Urothelium cell line (cell line): Measurements from ENCODE around the gene ZBTB20.

Experiments used
- DNase-seq: peaks from one replicate; pipeline ENCODE4 v3.0.0; 2011; ENCODE audit warnings: low spot score, mixed read lengths
- FAIRE-seq: peaks from 2 replicates; lab custom pipeline; 2011; peaks lifted over from hg19 to GRCh38; lab: Jason Lieb, UNC

Gene ZBTB20

DNA sequence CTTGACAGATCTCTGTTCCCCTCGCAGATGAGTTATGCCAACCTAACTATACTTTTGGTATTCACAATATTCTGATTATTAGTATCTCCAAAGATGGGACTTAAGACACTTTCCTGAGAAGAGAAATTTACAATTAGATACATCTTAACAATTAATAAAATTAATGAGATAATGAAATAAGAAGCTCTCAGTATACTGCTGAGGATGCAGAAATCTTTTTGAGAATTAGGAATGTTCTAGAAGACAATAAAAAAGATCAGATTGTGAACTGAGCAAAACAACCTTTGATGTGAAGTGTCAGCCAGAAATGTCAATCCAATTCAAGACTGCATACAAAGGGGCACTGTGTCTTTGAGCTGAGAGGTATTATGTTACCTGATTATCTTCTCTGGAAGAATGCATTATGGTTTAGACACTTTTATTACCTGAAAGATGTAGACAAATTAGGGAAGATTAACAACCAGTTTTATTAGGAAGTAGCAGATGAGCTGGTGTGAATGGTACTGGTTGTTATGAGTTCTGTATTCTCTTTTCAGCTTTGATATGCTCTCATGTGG is 590.4 kb downstream of the ZBTB20 start:
- DNase-seq = no peak
- FAIRE-seq = peak; percentile 78

DNA sequence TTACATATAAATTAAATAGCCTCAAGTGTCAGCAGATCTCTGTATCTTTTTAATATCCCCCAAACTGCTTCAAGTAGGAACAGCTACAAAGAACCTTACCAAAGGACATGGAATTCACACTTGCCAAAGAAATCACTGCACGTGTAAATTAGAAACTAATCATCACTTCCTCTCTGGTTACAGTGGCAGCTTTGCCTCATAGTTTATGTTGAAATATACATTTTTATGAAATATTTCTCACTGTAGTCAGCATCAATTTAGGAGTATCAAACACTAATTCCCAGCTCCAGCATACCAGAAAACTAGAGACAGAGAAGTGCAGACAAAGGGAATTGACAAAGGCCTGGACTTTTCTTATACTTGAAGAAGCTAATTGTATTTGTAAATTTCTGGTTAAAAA is 592.4 kb downstream of the ZBTB20 start:
- DNase-seq (no peak), FAIRE-seq (no peak)

DNA sequence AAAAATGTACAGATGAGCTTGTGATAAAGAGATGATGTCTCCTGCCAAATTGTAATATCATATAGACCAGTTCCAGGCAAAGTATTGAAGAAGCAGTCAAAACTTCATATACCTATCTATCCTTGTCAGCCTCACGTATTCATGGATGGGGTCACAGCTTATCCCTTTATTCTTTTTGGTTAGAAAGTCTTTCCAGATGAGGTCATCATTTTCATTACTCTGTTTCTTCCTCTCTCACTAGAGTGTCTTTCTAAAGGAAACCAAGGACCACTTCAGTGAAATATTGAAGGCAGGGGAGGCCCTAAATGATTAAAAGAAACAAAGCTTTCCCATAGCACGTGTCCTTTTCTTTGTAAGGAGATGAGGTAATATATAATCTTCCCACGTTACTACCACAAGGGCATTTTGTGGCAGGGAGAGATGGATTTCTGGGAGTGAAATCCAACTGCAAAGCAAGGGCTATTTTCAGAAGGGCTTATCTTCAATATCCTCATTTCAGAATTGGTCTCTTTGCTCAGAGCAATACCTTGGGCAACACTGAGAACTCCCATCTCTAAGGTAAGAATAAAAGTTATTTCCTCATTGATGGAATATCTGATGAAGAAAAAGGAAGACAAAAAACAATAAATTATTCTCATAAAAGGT is 593.0 kb downstream of the ZBTB20 start:
- FAIRE-seq = no peak
- no peak for DNase-seq

DNA sequence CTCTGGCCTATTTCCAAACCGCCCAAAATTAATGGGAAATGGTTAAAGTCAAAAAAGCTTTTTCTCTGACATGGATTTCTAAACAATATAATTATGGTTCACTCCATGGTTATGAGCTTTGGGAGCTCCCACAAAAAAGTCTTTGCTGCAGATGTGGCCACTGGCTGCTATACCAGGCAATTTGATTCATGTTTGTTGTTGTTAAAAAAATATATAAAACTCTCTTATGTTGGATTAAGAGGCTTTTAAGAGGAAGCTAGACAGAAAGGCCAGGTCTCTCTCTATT is 594.6 kb downstream of the ZBTB20 start:
- FAIRE-seq = no peak
- no peak for DNase-seq

DNA sequence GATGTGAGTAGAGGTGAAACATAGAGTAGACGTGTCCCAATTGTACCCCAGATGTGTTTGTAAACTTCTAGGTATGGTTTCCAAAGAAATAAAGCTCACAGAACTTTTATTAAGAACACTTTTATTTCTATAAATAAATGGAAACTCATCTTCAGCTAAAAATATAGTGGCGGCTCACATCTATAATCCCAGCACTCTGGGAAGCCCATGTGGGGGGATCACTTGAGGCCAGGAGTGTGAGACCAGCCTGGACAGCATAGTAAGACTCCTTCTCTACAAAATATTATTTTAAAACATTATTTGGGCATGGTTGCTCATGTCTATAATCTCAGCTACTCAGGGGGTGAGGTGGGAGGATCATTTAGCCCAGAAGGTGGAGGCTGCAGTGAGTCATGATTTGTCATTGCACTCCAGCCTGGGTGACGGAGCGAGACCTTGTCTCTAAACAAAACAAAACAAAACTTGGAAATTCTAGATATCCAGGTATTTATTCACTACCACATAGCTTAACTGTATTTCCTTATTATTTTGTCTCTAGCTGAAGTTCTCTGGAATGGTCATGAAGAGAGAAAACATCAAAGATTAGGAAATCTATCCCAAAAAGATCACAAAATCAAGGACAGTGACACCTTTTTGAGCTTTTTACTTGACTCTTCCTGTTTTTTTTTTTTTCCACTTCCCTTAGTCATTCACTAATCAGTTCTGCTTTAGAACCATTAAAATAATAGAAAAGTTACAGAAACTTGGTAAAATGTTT is 595.1 kb downstream of the ZBTB20 start:
- FAIRE-seq = peak; percentile 68
- DNase-seq = peak; percentile 25

DNA sequence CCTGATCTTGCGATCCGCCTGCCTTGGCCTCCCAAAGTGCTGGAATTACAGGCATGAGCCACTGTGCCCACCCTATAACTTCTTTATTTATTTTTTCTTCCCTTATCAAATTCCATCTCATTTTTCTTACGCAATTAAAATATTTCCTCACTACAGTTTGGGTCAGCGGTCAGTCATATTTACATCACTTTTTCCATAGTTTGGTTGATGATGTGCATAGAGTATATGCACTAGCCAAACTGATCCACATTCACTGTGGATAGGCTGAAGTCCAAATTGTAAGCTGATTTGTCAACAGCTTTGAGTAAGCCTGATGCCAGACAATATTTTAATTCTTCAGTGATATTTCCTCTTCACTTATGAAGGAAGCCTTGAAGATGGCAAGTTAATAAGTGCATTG is 596.9 kb downstream of the ZBTB20 start:
- DNase-seq = no peak
- no peak for FAIRE-seq

DNA sequence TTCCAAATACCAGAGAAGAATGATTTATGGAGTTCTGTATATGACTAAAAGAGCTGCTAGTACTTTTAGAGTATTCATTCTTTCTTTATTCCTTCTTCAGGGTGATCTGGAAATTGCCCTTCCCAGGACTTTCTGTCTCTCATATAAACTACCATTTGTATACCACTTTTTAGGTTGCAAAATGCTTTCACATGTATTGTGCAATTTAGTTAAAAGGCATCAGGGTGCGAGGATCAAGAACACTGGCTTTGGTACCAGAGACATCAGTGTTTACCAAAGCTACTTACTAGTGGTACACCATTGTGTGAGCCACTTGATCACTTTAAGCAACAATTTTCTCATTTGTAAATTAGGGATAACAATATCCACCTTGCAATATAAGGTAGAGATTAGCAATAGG is 601.9 kb downstream of the ZBTB20 start:
- FAIRE-seq (no peak), DNase-seq (no peak)

DNA sequence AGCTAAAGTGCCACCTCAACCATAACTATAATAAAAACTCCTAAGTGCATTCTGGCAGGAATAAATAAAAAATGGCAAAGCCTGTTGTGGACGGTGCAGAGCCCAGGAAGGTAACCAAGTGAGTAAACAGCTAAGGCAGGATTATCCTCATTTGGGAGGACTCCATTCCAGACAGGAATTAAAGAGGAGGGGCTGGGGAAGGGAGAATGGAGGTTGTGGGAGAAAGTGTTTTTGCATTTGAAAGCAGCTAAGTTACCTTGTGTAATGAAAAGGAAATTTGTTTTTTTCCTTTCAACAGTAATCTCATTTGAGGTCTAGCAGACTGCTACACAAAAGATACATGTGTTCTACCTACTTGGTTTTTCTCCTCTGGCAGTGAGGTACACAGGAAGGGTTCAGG is 604.7 kb downstream of the ZBTB20 start:
- DNase-seq (no peak), FAIRE-seq (no peak)

DNA sequence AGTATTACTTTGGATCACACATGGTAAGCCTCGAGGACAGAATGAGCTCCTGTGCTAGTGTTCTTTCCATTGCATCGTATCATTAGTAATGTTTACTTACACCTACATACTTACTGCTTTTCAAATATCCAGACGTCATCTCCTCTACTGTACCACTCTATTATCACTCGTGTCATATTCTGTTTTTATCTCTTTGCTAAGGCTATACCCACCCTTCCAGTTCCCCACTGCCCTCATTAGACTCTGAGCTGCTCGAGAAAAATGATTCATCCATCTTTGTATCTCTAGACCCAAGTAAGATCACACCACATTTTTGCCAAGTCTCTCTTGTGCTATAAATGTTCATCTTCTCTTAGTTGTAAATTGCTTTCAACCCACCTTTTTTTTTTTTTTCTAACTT is 607.6 kb downstream of the ZBTB20 start:
- DNase-seq = no peak
- no peak for FAIRE-seq

DNA sequence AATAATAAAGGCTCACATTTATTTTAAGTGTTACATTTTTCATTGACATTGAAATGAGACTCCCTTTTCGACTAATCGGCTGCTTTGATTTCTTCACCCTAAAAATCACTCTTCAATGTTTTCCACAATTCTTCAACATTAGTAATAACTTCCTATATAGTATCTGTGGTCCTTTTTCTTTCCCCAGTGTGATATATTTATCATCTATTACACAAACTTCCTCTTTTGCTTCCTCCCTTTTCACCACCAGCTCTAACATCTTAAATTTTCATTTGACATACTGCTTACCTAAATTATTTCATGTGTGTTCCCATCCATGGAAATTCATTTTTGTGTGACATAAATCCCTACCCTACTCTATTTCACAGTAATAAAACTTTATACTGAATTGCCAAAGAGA is 608.9 kb downstream of the ZBTB20 start:
- DNase-seq (no peak), FAIRE-seq (no peak)

DNA sequence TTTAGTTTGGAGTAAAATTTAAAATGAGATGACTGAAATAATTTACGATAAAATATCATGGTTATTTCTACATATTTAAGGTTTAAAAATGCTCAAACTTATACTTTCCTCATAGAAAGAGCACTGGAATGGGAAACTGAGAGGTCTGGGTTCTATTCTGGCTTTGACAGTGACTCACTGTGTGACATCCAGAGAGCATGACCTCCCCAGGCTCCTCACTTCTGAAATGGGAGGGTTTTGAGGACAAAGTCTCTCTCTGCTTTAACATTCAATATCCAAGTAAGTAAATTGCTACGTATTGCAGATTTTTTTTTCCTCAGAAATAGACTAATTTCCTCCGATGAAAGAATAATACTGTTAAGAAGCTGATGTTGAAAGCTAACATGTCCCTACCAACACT is 618.6 kb downstream of the ZBTB20 start:
- DNase-seq (no peak), FAIRE-seq (no peak)

DNA sequence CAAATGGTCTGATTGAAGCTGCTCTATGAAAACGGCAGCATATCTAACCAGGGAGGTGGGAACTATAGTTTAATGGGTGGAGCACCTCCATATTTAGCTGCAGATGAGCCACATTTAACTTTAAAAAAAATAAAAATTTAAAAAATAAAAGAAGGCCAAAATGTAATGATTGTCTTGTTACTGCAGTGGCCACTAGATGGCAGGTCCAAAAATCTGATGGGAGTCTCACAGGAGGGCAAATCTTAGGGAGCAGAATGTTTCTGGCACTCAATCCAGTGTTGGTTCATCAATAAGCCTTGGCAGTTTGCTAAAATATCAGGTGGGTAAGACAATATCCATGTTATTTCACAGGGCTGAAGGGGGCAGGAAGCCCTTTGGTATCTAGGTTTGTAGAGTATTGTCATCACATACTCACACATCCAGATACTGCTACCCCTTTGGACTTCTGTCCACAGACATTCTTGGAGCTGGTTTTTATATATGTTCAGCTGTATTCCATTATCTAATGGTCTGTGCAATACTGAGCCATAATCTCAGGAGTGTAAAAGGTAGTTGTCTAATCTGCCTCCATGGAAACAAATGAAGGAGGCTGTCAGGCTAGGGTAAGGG is 619.9 kb downstream of the ZBTB20 start:
- peak; percentile 20 for FAIRE-seq

DNA sequence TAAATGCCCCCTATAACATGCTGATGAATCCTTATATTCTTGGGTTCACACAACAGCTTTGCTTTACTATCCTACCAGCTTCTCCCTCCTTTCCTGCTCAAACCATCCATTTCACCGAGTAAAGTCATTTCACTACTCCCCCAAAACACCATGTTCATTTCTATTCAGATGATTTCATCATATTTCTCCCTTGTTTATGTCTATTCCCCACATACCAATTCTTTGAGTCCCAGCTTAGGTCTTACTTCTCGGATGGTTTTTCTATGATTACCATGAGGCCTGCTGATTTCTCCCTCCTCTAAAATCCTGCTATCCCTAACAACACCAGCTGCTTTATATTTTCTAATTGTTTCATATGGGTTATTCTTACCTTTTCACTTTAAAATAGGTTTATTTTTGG is 621.8 kb downstream of the ZBTB20 start:
- no peak for FAIRE-seq
- DNase-seq = no peak

More for the DNA sequence above, 619.9 kb downstream of the ZBTB20 start:
- peak; percentile 29 for DNase-seq

DNA sequence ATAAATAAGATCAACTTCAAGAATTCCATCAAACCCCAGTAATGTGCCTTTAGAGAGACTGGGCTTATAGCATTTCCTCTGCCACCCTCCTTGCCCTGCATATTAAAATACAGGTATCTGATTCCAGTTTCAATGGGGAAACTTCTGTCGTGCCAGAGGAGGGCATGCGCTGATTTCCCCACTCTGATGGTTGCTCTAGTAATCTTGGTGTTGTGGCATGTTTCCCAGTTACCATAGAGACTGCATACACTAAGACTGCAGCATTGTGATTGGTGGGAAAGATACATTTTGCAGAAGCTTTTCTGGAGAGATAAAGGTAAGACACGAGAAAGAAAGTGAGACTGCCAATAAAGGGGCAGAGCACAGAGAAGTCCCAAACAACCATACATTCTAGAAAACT is 627.7 kb downstream of the ZBTB20 start:
- DNase-seq (no peak), FAIRE-seq (no peak)

DNA sequence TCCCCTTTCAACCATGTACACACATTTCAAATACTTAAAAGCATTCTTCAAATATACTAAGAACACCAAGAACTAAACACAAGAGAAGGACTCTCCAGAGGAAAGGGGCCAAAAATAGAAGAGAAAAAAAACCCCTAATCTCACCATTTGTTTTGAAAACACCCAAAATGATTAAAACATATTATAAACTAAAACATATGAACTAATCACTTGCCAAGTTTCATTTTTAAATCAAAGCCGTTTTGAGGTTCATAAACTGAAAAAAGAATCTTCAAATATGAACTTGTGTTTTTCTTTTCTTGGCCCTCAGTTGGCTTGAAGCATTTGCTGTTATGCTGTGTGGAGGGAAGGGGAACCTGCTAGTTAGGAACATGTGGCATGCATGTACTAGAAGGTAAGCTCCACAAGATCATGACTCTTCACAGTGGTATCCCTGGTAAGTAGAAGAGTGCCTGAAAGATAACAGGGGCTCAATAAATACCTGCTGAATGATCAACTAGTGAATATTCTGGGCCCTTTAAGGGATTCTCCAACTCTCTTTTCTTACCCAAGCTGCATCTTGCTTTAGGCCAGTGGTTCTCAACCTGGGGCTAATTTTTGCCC is 628.8 kb downstream of the ZBTB20 start:
- DNase-seq (no peak), FAIRE-seq (no peak)

DNA sequence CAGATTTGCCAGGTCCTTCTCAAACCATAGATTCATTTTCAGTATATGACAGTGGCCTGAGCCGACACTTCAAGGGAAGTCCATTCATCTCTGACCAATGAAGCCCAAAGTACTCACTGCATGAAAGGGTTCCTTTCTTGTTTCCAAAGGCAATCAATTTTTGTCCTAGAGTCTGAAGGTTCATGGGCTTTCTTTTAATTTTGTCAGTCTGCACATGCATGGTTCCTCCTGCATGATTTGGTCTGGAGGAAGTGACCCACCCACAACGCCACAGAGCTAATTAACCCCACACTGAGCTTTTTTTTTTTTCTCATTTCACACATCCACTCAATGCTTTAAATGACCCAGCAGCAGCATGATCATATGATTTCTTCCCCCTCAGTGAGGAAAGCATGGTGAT is 636.9 kb downstream of the ZBTB20 start:
- DNase-seq (no peak), FAIRE-seq (no peak)

DNA sequence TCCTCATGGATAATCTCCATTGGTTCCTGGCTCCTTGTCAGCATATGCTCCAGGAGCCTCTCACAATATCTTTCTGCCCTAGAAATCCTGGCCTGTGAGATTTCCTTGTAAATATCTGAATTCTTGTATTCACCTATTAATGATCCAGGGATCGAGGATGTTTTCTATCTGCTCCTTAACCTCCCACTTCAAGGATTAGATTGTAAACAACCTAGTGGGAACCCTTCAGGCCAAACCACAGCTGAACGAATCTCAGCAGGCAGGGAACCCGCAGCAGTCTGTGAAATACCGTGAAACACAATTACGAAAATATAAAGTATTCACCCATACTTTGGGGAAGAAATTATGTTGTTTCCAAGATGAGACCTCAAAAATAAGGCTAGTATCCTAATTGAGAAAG is 637.3 kb downstream of the ZBTB20 start:
- DNase-seq = no peak
- FAIRE-seq = no peak

DNA sequence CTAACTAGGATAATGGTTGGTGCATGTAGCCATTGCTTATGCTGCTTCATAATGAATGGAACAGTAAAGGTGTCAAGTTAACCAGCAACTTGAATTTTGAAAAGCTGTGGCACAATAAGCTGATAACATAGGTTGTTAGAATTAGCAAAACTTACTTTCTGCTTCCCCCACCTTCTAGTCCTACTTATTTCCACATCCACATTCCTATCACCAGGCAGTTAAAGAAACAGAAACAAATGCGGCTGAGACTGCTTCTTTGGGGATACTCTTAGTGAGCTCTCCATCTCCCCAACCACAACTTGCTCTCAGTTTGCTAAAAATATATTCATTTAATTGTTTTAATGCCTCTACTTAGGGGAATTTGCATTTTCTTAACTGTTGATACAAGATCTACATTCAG is 638.1 kb downstream of the ZBTB20 start:
- FAIRE-seq = no peak
- DNase-seq = no peak

DNA sequence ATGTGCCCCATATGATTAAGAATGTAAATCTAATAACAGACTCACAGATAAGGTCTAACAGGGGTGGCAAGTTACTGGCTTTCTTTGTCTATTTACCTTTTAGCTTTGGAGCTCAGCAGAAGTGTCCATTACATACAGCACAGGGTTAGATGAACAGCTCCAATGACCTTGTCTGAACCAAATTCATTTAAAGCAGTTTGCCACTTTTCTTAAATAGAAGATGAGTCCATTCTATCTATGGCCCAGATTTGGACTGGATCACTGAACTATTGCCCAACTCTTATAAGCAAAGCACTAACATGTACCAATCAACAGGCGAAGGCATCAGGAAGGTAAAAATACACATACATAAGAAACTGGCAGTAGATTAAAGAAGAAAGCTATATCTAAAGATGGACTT is 638.9 kb downstream of the ZBTB20 start:
- no peak for DNase-seq
- FAIRE-seq = no peak

DNA sequence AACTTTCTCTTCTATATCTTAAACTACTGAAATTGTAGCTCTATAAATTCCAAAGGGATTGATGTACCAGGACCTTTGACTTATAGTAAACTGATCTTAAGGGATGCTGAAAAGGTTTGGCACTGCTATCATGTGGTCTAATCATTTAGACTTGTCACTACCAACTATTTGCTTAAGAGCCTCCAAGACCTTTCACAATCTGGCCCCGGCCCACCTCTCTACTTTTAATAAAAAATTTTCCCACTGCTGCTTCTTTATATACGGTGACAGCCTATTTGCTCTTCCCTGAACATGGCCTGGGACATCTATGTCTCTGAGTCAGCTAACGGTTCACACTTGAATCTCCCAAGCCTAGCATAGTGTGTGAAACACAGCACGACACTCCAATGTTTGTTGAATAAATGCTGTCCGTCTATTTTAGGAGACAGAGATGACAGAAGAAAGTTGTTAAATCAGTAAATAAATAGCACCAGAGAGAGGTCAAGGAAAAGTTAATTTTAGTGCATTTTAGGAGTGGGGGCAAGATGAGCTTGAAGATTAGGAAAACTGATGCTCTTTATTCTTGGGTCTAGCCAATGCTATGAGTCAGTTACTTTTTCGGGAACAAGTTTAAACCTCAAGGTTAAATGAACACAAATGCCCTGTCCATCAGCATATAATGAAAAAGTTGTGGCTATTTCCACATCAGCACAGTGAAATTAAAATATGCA is 640.3 kb downstream of the ZBTB20 start:
- DNase-seq = no peak
- FAIRE-seq = no peak

DNA sequence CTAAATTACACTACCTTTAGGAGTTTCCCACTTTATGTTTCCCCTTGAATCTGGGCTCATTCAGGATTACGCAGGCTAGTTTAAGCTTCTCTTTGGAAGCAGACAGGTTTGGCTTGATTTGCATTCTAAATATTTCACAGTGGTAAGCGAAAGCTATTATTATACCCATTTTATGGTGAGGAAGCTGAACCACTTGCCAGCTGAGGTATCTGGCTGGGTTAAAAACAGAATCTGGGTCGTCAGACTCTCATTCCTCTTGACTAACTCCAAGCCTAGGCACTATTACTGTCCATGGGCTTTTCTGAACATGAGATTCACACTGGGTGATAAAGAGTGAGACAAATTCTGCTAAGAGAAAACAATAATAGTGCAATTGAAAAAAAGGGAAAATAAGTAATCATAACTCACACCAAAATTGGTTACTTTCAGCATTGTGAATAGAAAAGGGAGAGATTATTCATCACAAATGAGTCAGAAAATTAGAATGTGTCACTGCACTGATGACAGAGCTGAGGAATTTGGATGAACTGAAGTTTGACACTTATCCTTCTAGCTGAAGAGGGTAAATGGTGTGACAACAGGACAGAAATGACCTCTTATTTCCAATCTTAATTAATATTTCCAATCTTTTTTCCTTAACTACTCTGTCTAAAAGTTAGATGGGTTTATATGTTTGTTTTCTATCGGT is 642.0 kb downstream of the ZBTB20 start:
- FAIRE-seq (peak; percentile 79), DNase-seq (peak; percentile 29)
